Liver (tissue), 9 donors: Measurements from ENCODE around the gene RIIAD1. TPM values are rescaled to one million over a fixed set of nuclear protein-coding genes. Genes with fewer than 3 reads are reported as not detected.

Source experiments
- DNase-seq: peaks from one replicate; pipeline ENCODE4 v3.0.0-alpha.2; 2017; ENCODE audit warnings: low spot score
- H3K27ac ChIP-seq, 2 donors: one replicate each; pipeline ENCODE4 v1.7.0; 2013; ENCODE audit warnings: inconsistent platforms in 2 of 2, low read length in 2 of 2, control low read depth in 1 of 2, low read depth in 1 of 2, mild to moderate bottlenecking in 1 of 2
- H3K27me3 ChIP-seq, 4 donors: one replicate each; pipeline versions ENCODE4 v1.6.1 to v1.7.0; 2013; ENCODE audit warnings: low read length in 3 of 4, inconsistent platforms in 1 of 4, mild to moderate bottlenecking in 1 of 4, moderate library complexity in 1 of 4; ENCODE audit not compliant: control insufficient read depth in 4 of 4, insufficient read depth in 4 of 4
- H3K36me3 ChIP-seq, 4 donors: one replicate each; pipeline versions ENCODE4 v1.6.1 to v1.7.0; 2013; ENCODE audit warnings: low read length in 3 of 4, mild to moderate bottlenecking in 3 of 4, low read depth in 1 of 4, moderate library complexity in 1 of 4; ENCODE audit not compliant: control insufficient read depth in 4 of 4, insufficient read depth in 3 of 4
- H3K4me1 ChIP-seq, 4 donors: one replicate each; pipeline versions ENCODE4 v1.6.1 to v1.7.0; 2013; ENCODE audit warnings: low read length in 3 of 4, mild to moderate bottlenecking in 3 of 4, moderate library complexity in 1 of 4; ENCODE audit not compliant: control insufficient read depth in 4 of 4, insufficient read depth in 4 of 4
- H3K4me3 ChIP-seq, 3 donors: one replicate each; pipeline versions ENCODE4 v1.6.1 to v1.7.0; 2013; ENCODE audit warnings: low read length in 3 of 3, control low read depth in 1 of 3, low read depth in 1 of 3, mild to moderate bottlenecking in 1 of 3
- H3K9ac ChIP-seq, 2 donors: one replicate each; pipeline ENCODE4 v1.7.0; 2013; ENCODE audit warnings: low read length in 2 of 2, mild to moderate bottlenecking in 2 of 2, moderate library complexity in 2 of 2, control low read depth in 1 of 2, low read depth in 1 of 2
- H3K9me3 ChIP-seq, 4 donors: one replicate each; pipeline versions ENCODE4 v1.6.1 to v1.7.0; 2013; ENCODE audit warnings: low read length in 3 of 4; ENCODE audit not compliant: control insufficient read depth in 4 of 4
- ATF3 ChIP-seq: IDR thresholded peaks from 2 replicates; pipeline ENCODE4 v1.6.1; 2016; ENCODE audit warnings: antibody characterized with exemption
- CTCF ChIP-seq: fragments of 150-350 bp; IDR thresholded peaks from 2 replicates; pipeline ENCODE4 v1.5.1; 2017; ENCODE audit warnings: improper control_type of control experiment, low read depth, low read length; ENCODE audit not compliant: missing input control
- EGR1 ChIP-seq, 2 donors: IDR thresholded peaks; 2 replicates each; pipeline ENCODE4 v1.6.1; 2016 to 2018; ENCODE audit warnings: antibody characterized with exemption in 2 of 2, low read depth in 2 of 2
- FOXA1 ChIP-seq: IDR thresholded peaks from 2 replicates; pipeline ENCODE4 v1.6.1; 2016; ENCODE audit warnings: antibody characterized with exemption
- FOXA2 ChIP-seq: IDR thresholded peaks from 2 replicates; pipeline ENCODE4 v1.6.1; 2016; ENCODE audit warnings: antibody characterized with exemption
- GABPA ChIP-seq, 2 donors: IDR thresholded peaks in 1 of 2; conservative IDR thresholded peaks in 1 of 2; 2 replicates each; pipeline ENCODE4 v1.6.1; 2016; ENCODE audit warnings: antibody characterized with exemption in 2 of 2, mild to moderate bottlenecking in 1 of 2, moderate library complexity in 1 of 2
- HNF4A ChIP-seq, 2 donors: conservative IDR thresholded peaks; 2 replicates each; pipeline ENCODE4 v1.6.1; 2016; ENCODE audit warnings: antibody characterized with exemption in 2 of 2, mild to moderate bottlenecking in 2 of 2
- HNF4G ChIP-seq: IDR thresholded peaks from 2 replicates; pipeline ENCODE4 v1.6.1; 2016; ENCODE audit warnings: antibody characterized with exemption
- JUND ChIP-seq, 2 donors: IDR thresholded peaks; 2 replicates each; pipeline ENCODE4 v1.6.1; 2016; ENCODE audit warnings: antibody characterized with exemption in 2 of 2
- MAX ChIP-seq: IDR thresholded peaks from 2 replicates; pipeline ENCODE4 v1.6.1; 2016; ENCODE audit warnings: antibody characterized with exemption
- NR2F2 ChIP-seq: IDR thresholded peaks from 2 replicates; pipeline ENCODE4 v1.6.1; 2016; ENCODE audit warnings: antibody characterized with exemption
- RAD21 ChIP-seq, 2 donors: IDR thresholded peaks; 2 replicates each; pipeline ENCODE4 v1.6.1; 2016; ENCODE audit warnings: antibody characterized with exemption in 2 of 2, mild to moderate bottlenecking in 2 of 2
- REST ChIP-seq: IDR thresholded peaks from 2 replicates; pipeline ENCODE4 v1.6.1; 2016; ENCODE audit warnings: antibody characterized with exemption, mild to moderate bottlenecking
- RXRA ChIP-seq, 2 donors: IDR thresholded peaks; 2 replicates each; pipeline ENCODE4 v1.6.1; 2017 to 2018; ENCODE audit warnings: antibody characterized with exemption in 2 of 2, mild to moderate bottlenecking in 1 of 2
- SP1 ChIP-seq: IDR thresholded peaks from 2 replicates; pipeline ENCODE4 v1.6.1; 2018; ENCODE audit warnings: antibody characterized with exemption, mild to moderate bottlenecking
- TAF1 ChIP-seq: conservative IDR thresholded peaks from 2 replicates; pipeline ENCODE4 v1.6.1; 2016; ENCODE audit warnings: antibody characterized with exemption, mild to moderate bottlenecking
- YY1 ChIP-seq: IDR thresholded peaks from 2 replicates; pipeline ENCODE4 v1.6.1; 2016; ENCODE audit warnings: antibody characterized with exemption, mild to moderate bottlenecking
- ZBTB33 ChIP-seq: IDR thresholded peaks from 2 replicates; pipeline ENCODE4 v1.6.1; 2016; ENCODE audit warnings: antibody characterized with exemption
- WGBS: extraction: QIAGEN DNeasy Blood & Tissue Kit; methylation state at CpG from one replicate; pipeline ENCODE4 v1.1.7; 2013; 5-methylcytosine and 5-hydroxymethylcytosine counted together
- polyA plus RNA-seq, 2 donors: library from polyadenylated mRNA; stranded (reverse) in 1 of 2; unstranded in 1 of 2; fragments of 200-250 nt in 1 of 2; fragments of >200 nt in 1 of 2; fragmentation: Nextera tagmentation in 1 of 2; extraction: Ambion mirVana in 1 of 2; gene quantifications; one replicate each; pipeline versions ENCODE4 v1.2.1 to v1.2.3, GENCODE V29; 2013 to 2015
- total RNA-seq, 2 donors: library from RNA; depleted of rRNA; stranded (reverse); fragments of >200 nt; gene quantifications; one replicate each; pipeline ENCODE4 v1.2.3, GENCODE V29; 2014
- donor health status: healthy.
- donor health status: healthy.
- donor health status: healthy.
- donor health status: healthy.
- donor health status: healthy.

Gene RIIAD1
- total and polyA plus RNA-seq, 4 donors, result not detected

- TF ChIP-seq NR2F2 (no peak), ATF3 (no peak)
These were observed 14.6 kb upstream of the RIIAD1 start (continued) for GRCh38 chr1:151706464-151707415.

- no peak overlapping the region for H3K9ac ChIP-seq
- no peak for TF ChIP-seq TAF1
- no peak for TF ChIP-seq NR2F2
- no peak for TF ChIP-seq CTCF
- no peak for TF ChIP-seq REST
- TF ChIP-seq MAX, result no peak
- TF ChIP-seq EGR1 (IDR thresholded peaks at IDR 0.05; ENCODE audit: low read depth in 2 of 2), result no peak
- TF ChIP-seq RAD21 (IDR thresholded peaks at IDR 0.05), result no peak
- TF ChIP-seq YY1, result no peak
- TF ChIP-seq SP1, result no peak
- TF ChIP-seq GABPA (IDR thresholded peaks at IDR 0.05 in 1 of 2, conservative IDR thresholded peaks at IDR 0.05 in 1 of 2), result no peak
- no peak for TF ChIP-seq HNF4G
- TF ChIP-seq FOXA2, result no peak
- no peak for TF ChIP-seq RXRA (IDR thresholded peaks at IDR 0.05)
- no peak for TF ChIP-seq FOXA1
- TF ChIP-seq JUND (IDR thresholded peaks at IDR 0.05), result no peak
- no peak for TF ChIP-seq HNF4A (conservative IDR thresholded peaks at IDR 0.05)
- TF ChIP-seq ZBTB33, result no peak
- no peak for TF ChIP-seq ATF3
- no peak overlapping the region for H3K27ac ChIP-seq
- 94% methylated on average over 15 of the region's 15 CpGs for WGBS
- H3K27me3 ChIP-seq, result no peaks in the 10 kb centered on the region
- H3K9me3 ChIP-seq, result no peaks in the 10 kb centered on the region
- DNase-seq, result no peak
- H3K4me1 ChIP-seq, result no peaks in the 10 kb centered on the region
- no peak overlapping the region for H3K4me3 ChIP-seq
- H3K36me3 ChIP-seq, result no peaks in the 10 kb centered on the region
These were observed 13.7 kb upstream of the RIIAD1 start for GRCh38 chr1:151707541-151708065.
